CMK (cell line): ENCODE results near the gene ERO1B.
"Not testable (repeated sequence)": the region's sequence is repeated elsewhere in the genome, so short reads cannot be mapped to it uniquely, and the experiment has no call there.

Experiments
- DNase-seq: peaks from one replicate; pipeline ENCODE4 v3.0.0-alpha.2; 2010; ENCODE audit warnings: low read depth

Gene ERO1B

DNA sequence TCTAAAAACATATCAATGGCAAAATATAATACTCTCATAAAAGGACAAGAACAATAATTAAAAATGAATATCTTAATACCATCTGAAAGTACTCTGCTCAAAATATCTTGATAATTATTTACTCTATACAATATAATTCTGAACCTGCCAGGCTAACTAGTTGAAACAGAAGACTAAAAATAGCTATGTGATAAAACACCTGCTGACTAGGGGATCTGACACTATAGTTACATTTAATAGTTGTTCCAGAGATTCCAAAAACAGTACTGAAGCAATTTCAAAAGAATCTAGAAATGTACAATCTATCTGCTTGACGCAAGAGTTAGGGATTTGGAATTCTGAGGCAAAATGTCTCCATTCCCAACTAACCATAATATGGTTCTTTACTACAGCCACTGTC lies 30.2 kb downstream of the ERO1B start:
- DNase-seq = no peak

DNA sequence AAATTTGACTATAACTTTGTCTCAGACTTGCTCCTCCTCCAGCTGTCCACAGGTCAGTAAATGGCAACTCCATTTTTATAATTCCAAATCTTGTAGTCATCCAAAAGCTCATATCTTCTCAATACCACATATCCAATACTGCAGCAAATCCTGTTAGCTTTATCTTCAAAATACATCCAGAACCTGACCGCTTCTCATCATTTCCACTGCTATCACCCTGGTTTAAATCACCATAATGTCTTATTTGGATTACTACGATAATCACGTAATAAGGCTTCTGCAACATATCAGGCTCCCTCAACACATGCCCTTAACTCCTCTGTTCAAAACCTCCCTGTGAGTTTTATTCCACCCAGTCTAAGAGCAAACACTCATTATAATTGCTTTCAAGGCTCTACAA lies 34.5 kb downstream of the ERO1B start:
- DNase-seq = no peak

DNA sequence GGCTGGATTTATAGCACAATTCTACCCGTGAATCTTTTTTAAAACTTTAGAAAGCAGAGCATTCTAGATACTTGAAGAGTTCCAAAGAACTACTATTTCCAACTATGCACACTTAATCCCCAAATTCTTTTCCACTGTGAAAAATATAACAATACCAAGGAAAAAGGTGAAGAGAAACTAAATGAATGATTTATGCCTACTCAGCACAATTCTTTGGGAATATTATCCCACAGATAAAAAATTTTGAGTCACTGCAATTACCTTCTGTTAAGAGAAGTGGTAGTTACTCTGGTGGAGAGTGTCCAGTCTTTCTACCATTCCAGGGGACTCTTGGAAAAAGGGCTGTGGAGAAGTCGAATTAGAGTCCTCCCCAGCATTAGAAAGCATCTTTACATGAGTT lies 39.2 kb downstream of the ERO1B start:
- DNase-seq = no peak

DNA sequence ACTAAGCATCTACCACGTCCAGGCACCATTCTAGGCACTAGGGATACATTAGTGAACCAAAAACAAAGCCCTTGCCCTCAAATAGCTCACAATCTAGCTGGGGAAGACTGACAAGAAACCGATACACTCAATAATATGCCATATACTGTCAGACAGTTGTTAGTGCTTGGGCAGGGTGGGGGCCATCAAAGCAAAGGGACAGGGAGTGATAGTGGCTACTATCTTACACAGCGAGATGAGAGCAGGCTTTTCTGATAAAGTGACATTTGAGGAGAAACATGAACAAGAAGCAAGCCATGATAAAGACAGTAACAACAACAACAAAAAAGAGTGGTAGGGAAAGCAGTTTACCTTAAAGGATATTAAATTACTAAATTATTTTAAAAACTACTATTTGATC lies 41.1 kb downstream of the ERO1B start:
- DNase-seq = no peak

DNA sequence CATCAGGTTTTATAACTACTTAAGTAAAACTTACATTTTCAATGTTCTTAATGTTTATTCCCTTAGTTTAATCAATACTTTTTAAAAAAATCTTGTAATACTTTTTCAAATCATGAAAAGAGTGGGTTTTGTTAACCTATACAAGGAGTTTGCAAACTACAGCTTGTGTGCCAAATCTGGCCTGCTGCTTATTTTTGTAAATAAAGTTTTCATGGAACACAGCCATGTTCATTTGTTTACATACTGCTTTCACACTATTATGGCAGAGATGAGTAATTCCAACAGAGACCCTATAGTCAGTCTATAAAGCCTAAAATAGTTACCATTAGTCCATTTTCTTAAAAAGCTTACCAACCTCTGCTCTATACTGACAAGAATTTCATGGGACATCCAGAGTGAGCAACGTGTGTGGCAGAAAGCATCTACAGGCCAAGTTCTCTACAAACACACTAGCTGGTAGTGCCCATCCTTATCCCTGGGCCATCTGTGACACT lies 42.6 kb downstream of the ERO1B start:
- no peak for DNase-seq

DNA sequence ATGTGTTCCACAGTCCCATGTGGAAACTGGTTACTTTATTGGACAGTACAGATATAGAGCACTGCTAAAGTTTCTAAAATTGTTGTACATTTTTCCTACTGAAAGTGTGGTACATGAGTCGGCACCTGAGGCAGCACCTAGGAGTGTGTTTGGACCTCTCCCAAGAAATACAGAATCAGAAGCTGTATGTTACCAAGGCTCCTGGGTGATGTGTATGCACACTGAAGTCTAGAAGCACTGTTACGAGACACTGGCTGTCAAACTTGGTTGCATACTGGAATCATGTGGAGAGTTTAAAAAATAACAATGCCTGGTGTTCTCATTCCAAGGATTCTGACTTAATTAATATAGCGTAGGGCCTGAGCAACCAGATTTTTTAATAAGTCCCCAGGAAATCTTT lies 46.6 kb downstream of the ERO1B start:
- no peak for DNase-seq

DNA sequence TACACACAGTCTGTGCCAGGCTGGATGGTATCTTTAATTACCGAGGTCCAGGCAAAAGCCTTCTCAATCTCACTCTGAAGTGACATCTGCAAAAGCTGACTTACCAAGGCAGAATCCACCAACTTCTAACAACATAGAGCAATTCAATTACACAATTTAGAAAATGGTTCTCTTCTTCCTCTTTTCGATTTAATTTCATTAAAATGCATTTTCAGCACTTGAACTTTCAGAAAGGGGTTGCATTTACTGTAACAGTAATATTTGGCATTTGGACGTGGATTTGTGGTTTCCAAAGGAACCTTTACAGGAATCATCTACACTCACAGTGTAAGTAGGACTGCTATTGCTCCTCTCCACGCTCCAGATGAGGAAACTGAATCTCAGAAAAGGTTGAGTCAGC lies 53.3 kb downstream of the ERO1B start:
- no peak for DNase-seq

DNA sequence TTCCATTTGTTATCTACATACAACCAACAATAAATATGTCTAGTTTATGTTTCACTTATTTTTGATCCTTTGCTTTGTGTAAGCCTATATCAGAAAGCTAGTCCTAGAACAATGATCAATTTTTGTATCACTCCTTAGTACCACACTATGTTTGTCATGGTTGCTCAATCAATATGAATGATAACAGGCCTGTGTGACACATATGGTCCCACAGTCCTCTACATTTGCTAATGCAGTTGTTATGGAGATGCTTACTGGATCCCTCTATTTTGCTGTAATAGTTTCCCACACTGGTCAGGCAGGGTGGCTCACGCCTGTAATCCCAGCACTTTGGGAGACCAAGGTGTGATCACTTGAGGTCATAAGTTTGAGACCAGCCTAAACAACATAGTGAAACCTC lies 59.1 kb downstream of the ERO1B start:
- no peak for DNase-seq

DNA sequence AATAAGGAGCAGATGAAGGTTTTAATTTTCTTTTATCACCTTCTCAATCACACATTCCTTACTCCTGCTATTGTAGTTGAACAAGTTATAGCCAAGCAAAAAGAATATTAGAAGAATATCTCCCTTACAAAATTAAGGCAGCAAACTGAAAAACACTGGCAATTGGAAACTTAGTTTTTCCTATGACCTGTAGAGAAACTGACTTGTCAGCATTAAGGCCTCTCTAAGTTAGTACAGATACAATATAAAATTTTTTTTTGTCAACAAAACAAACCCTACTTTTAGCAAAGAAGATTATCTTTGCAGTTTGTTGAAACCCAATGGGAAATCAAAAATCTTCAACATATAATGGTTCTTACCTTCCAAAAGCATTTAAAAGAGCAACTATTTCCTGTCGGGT lies 61.3 kb downstream of the ERO1B start:
- DNase-seq = no peak

DNA sequence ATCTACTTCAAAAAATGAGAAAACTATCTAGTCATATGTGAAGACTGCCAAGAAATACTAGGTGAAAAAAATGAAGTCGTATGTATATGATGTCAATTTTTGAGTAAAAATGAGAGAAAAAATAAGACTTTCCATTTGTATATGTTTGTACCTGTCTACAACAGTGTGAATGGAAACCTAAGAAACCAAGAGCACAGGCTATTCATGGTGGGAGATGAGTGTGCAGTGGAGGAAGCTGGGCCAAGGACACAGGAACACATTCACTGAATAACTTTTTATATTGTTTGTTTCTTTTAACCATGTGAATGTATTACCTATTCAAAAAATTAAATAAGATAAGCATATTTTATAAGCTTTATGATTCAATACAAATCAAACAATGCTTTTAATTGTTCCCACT lies 67.0 kb downstream of the ERO1B start:
- DNase-seq = no peak

DNA sequence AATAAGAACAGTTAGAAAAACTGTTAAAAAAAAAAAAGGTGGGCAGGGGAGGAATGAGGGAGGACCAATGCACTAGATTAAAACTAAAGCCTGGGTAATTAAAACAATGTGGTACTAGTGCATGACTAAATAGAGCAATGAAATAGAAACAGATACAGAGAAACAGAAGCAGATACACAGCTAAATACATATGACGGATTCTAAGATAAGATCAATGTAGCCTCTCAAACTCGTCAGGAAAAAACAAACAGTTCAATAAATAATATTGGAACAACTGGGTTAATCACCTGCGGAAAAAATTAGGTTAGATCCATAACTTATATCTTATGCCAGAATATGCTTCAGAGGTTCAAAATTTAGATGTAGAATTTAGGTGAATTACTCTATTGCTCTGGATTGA lies 68.2 kb downstream of the ERO1B start:
- DNase-seq = no peak

DNA sequence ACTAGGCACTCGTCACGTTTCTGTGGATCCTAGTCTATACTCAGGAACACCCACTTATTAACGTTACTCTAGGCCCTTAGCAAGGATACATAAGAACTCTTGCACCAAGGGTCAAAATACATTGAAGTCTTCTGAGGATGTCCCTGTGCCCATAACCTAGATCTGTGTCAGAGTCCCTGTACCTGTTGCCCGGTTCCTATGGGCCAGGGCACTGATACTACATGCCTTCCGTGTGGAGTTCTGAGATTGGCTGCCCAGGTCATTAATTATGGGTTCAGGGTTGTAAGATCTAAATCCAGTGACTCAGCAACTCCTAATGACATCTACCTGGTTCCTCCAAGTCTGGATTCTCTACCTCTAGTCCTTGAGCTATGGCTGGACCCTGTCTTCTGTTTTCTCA lies 69.9 kb downstream of the ERO1B start:
- DNase-seq = no peak

DNA sequence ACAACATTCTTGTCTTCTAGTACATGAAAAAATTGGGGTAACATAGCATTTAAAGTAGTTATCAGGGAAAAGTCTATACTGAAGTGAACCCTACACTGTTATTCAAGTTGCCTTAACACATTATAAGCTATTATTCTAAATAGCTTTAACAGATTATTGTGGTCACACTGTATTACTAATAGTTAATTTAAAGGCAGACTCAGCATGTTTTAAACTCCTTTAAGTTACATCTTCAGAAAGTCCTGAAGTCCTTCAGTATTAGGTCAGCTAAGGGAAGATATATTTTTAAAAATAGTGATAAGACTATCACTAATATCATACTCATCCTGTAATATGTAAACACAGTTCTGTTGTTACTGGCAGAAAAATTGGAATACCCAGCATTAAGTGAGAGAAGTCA lies 72.0 kb downstream of the ERO1B start:
- DNase-seq = no peak

DNA sequence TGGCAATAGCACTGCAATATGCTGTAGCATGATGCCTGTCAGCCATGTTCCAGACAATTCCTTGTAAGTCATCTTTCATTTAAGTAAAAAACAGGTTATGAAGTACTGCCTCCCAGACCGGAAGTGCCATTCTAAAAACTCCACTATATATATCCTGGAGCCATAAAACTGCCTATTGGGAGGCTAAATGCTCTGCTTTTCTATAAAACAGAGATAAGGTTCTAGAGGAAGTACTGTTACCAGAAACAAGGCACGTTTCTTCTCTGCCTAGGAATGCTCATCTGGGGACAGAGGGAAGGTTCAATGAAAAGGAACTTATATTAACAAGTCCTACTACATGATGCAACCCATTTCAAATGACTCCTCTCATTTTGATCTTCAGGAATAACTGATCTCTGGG lies 72.6 kb downstream of the ERO1B start:
- DNase-seq = no peak

DNA sequence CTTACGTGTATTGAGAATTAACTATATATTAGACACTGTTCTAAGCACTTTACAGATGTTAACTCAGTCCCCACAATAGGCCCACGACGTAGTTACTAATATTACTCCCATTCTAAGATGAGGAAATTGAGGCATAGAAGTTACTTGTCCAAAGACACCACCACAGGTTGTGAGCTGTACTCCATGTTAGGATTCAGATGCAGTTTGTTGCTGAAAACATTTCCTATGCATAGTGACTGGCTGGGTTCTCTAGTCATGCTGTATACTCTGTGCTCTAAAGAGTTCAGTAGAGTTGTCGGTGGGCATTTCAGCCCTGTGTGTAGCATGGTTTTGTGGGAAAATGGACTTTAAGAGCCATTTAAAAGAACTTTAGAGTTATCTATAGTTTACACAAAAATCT lies 74.2 kb downstream of the ERO1B start:
- DNase-seq = no peak

DNA sequence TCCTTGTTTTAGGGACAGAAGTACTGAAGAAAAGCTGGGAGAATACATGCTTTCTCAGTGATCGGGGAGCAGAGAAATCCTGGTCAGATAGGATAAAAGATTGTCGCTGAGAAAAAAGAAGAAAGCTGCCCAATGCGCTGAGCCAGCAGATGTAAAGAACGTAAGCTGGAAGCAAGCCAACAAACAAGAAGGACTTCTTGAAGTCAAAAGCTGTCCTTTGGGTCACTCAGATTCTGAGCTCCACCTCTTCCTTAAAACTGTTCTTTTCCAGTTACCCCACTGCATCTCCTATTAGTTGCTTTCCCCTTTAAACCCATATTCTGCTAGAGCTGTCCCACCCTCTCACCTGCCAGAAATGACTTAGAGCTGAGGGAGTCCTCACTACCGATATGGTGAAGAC lies 74.6 kb downstream of the ERO1B start:
- no peak for DNase-seq

DNA sequence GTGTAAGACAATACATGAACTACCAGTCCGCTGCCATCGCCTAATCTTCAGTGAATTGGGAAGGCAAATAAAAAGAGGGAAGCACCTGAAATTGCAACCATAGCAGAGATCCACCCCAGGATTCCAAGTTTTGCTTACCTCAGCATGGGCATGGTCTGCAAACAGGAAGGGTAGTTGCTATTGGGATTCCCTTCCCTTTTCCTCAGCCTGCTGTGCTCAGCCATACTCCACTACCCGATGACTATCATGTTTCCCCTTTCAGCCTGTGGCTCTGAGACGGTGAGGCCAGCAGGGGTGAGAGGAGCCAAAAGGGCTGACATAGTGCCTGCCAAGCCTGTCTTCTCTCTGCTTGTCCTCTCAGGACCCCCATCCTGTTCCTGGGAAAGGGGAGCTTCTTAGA lies 75.2 kb downstream of the ERO1B start:
- no peak for DNase-seq

DNA sequence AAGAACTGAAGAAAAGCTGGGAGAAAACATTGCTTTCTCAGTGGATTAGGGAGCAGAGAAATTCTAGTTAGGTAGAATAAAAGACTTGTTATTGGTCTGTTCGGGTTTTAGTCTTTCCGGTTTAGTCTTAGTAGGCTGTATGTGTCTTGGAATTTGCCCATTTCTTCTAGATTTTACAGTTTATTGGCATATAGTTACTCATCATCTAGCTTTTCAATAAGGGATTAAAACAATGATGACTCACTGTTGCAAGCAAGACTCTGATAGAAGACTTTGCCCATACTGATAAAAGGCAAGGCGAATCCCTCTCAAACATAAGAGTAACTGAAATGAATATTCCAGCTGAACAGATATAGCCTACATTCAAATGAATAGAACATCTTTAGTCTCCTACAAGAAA lies 77.1 kb downstream of the ERO1B start:
- DNase-seq = no peak

DNA sequence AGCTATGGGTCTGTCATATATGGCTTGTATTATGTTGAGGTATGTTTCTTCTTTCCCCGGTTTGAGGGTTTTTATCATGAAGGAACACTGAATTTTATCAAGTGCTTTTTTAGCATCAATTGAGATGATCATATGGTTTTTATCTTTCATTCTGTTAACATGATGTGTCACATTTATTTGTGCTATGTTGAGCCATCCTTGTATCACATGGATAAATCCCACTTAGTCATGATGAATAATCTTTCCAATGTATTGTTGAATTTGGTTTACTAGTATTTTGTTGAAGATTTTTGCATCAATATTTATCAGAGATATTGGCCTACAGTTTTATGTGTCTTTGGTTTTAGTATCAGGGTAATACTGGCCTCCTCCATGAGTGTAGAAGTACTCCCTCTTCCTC lies 77.7 kb downstream of the ERO1B start:
- no peak for DNase-seq

DNA sequence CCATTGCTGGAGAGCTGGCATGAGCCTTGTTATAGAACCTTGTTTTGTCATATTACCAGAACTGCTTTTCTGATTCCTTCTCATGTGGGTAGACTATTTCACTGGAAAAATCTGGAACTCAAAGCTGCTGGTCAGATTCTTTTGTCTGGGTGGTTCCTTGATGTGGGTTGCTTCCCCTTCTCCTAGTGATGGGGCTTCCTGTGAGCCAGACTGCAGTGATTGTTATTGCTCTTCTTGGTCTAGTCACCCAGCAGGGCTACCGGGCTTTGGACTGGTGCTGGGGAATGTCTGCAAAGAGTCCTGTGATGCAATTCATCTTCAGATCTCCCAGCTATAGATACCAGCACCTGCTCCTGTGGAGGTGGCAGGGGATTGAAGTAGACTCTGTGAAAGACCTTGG lies 80.0 kb downstream of the ERO1B start:
- no peak for DNase-seq

DNA sequence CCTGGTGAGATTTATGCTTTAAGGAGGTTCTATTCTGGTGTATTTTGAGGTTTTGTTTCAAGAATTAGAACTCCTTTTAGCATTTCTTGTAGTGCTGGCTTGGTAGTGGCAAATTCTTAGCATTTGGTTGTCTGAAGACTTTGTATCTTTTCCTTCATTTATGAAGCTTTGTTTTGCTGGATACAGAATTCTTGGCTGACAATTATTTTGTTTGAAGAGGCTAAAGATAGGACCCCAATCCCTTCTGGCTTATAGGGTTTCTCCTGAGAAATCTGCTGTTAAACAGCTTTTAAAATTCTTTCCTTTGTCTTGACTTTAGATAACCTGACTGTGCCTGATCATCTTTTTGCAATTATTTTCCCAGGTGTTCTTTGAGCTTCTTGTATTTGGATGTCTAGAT lies 80.8 kb downstream of the ERO1B start:
- DNase-seq = no peak

DNA sequence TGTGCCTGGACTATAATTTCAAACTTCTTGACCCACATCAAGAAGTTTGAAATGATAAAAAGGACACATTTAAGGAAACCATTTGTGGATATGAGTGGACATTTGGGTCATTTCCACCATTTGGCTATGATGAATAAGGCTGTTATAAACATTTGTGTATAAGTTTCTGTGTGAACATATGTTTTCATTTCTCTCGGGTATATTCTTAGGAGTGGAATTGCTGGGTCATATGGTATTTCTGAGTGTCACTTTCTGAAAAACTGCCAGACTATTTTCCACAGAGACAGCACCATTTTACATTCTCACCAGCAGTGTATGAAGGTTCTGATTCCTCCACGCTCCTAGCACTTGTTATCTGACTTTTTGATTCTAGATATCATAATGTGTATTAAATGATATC lies 88.6 kb downstream of the ERO1B start:
- DNase-seq = no peak

DNA sequence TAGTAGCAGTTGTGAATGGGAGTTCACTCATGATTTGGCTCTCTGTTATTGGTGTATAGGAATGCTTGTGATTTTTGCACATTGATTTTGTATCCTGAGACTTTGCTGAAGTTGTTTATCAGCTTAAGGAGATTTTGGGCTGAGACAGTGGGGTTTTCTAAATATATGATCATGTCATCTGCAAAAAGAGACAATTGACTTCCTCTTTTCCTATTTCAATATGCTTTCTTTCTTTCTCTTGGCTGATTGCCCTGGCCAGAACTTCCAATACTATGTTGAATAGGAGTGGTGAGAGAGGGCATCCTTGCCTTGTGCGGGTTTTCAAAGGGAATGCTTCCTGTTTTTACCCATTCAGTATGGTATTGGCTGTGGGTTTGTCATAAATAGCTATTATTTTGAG lies 93.7 kb downstream of the ERO1B start:
- DNase-seq = not testable (repeated sequence)

DNA sequence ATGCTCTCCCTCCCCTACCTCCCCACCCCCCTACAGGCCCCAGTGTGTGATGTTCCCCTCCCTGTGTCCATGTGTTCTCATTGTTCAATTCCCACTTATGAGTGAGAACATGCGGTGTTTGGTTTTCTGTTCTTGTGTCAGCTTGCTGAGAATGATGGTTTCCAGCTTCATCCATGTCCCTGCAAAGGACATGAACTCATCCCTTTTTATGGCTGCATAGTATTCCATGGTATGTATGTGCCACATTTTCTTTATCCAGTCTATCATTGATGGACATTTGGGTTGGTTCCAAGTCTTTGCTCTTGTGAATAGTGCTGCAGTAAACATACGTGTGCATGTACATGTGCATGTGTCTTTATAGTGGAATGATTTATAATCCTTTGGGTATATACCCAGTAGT lies 95.3 kb downstream of the ERO1B start:
- not testable (repeated sequence) for DNase-seq

DNA sequence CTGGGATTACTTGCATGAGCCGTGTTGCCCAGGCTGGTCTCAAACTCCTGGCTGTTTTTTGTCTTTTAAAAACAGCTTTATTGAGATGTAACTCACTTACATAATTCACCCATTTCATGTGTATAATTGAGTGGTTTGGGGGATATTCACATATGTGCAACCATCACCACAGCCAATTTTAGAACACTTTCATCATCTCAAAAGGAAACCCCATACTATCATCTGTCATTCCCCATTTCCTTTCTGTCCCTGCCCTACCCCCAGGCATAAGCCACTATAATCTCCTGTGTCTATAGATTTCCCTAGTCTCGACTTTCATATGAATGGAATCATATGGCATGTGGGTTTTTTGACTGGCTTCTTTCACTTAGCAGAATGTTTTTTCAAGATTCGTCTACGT lies 96.1 kb downstream of the ERO1B start:
- DNase-seq = no peak
